HG03060 (cell line): ENCODE measurements around the gene ARHGDIG.

ENCODE experiments used
- ATAC-seq: cut with Tn5 transposase; IDR thresholded peaks from one replicate; pipeline ENCODE4 v1.9.1; 2021; ENCODE audit warnings: low read depth, moderate number of reproducible peaks; ENCODE audit not compliant: unreplicated experiment

The ARHGDIG gene

DNA sequence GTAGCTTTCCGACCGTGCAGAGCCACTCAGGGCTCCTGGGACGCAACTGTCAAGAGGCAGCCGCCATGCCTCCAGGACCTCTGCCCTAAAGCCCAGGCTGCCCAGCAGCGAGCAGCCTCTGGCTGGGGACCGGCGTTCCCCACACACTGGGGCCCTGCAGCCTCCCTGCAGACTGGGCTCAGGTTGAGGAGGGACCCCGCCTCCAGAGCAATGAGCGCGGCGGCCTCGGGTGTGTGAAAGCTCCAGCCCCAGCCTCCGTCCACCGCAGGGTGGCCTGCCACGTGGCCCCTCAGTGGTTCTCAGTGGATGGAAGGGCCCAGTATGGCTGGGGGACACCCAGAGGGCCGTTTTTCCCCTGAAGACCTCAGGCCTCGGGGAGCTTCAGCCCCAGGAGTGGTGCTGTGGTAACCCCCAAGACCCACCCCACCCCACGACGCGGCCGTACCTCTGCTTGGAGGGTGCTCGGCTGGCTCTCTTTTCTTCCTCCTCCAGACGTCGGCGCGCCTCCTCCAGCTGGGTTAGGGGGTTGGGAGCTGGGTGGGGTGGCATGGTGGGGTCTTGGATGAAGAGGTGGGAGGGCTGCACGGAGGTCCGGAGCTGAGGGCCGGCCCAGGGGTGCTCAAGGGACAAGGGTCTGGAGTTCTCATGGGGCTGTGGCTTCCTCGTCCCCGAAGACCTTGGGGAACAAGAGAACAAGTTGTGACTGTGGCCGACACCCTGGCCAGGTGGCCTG is 12.8 kb downstream of the ARHGDIG start:
- ATAC-seq, result no peak

DNA sequence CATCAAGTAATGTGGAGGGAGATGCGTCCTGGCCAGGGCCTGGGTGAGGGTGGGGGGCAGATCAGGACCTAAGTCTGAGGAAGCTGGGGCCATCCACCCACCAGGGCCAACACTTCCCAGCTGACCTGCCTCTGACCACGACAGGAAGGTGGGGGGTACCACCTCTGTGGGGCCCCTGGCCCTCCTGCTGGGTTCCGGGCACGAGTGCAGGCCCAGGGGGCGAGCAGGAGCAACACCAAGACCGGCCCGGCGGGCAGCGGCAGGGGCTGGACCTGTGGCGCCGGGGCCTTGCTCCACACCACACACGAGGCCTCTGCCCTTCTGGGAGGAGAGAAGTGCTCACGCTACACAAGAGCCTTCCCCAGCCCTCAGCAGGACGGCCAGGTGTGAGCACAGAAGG is 15.9 kb downstream of the ARHGDIG start:
- ATAC-seq, result no peak

DNA sequence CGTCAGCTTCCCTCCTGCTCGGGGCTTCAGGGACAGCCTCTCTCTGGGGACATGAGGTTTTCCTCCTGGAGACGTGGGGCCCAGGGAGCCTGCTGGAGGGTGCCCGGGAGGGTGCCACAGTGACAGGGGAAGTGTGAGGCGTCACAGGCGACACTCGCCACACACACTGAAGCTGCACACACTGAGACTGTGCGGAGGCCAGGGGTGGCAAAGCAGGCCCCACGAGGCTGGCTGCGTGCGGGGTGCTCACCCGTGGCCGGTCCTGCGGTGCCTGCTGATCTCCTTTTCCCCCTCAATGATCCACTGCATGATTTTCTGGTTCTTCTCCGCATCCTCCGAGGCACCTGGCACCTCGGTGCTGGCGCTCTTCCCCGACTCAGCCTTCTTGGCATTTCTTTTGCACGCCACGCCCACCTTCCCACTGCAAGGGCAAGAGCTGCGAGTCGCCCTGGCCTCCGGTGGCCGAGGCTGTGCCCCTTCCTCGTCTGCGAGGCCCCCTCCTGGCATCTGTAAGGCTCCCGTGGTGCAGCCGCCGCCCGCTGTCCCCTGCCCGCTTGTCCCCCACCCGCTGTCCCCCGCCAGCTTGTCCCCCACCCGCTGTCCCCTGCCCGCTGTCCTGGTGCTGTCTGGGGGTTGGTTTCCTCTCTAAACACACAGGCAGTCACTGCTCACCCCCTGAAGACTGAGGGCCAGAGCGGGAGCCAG is 16.6 kb downstream of the ARHGDIG start:
- ATAC-seq, result no peak

DNA sequence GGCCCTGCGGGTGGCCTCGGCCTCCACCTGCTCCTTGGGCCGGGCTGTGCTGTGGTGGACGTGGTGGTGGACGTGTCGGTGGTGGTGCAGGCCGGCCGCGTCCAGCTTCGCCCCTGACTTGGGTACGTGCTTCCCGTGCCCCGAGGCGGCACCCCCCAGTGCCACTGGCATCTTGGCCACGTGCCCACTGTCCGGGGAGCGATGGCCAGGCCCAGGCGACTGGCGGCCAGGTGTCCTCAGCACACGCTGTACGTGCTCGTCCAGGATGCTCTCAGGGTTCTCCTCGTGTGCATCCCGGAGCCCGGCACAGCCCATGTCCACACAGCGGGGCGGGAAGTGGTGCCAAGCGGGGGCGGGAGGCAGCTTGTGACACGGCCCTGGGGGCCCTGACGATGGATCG is 17.4 kb downstream of the ARHGDIG start:
- ATAC-seq, result no peak

DNA sequence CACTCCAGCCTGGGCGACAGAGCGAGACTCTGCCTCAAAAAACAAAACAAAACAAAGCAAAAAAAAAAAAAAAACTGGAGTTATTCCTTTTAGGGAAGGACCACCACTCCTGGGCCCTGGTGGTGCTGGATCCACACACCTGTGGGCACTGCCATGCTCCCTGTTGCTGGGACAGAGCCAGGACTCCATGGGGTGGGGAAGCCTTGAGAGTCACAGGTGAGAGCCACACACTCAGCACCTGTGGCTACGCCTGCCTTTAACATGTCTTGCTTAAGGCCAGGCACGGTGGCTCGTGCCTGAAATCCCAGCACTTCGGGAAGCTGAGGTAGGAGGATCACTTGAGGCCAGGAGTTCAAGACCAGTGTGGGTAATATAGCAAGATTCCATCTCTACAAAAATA is 20.8 kb downstream of the ARHGDIG start:
- no peak for ATAC-seq

DNA sequence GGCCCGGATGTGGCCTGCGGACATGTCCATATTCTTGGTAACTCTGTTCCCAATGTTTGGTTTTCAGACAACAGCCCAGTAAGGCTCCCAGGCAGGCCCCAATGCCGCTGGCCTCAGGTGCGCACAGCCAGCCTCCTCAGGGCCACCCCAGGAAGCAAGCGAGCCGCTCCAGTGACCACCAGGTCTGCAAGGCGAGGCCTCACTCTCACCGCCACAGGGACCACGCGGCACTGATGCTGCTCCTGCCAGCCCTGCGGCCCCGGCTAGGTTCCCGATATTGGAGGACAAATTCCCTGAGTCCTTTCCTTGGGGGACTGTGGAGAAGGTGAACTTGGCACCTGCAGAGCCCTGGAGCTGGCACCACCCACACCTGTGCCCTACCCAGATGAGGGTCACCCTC is 21.6 kb downstream of the ARHGDIG start:
- ATAC-seq, result no peak

DNA sequence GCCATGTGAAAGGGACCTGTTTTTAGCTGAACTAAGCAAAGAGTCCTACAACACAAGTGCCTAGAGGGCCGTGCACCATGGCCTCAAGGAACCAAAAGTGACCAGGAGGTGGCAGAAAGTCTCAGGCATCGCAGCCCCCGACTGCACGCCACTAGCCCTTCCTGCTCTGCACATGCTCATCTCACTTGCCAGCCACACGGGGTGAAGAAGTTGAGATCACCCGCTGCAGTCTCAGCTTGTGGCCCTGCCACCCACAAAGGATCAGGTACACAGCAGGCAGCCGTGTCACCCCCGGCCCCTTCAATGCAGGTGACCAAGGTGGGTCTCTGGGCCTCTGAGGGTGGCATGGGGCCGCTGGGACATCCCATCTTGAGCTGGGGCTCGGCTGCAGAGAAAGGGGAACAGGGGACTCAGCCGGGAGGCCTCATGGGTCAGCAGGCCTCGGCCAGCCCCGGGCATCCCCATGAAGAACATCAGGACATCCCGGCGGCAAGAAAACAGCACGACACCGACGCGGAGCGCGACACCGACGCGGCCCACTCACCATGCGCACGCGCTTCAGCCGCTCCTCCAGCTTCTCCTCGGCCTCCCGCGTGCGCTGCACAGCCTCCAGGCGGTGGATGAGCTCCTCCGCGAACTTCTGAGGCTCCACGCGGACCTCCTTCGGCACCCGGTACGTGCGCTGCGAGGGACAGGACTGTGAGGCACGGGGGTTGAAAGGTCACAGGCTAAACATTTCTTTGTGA is 23.5 kb downstream of the ARHGDIG start:
- no peak for ATAC-seq

DNA sequence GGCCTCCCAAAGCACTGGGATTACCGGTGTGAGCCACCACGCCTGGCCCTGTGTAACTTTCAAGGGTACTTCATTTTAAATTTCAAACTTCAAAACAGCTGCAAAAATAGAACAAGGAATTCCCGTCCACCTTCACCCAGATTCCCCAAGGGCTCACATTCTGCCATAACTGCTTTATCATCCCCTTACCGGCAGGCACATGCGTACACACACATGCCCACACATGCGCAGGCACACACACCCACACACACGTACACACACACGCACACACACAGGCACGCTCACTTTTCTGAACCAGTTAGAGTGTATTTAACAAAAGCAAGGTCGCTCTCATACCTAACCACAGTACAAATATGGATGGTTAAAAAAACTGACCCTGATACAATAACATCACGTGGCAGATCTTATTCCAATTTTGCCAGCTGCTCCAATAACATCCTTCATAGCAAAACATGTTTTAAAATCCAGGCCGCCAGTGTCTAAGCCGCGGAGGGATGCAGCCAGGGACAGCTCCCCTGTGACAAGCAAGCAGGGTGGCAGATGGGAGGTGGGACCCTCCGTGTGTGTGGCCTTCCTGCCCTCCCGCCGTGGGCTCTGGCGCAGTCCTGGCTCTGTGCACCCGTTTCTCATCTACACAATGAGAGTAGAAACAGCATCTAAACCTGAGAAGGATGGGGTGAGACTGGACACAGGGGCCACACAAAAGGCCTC is 25.7 kb downstream of the ARHGDIG start:
- no peak for ATAC-seq

DNA sequence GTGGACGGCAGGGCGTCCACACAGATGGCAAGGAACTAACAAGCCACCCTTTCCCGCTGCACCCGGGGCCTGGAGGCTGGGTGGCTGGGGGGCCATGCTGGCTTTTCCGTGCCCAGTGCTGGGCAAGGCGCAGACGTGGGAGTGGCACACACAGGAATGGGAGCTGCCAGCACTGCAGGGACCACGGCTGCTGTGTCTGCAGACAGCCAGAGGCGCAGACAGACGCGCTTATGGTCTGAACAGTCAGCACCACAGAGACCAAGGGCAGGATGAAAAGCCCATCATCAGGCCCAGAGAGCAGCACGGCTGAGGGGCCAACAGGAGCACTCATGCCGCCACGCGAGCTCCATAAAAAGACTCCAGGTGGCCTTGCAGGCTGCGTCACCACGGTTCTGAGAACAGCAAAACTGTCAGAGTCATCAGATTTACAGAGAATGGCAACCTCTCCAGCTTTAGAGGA is 26.6 kb downstream of the ARHGDIG start:
- no peak for ATAC-seq

DNA sequence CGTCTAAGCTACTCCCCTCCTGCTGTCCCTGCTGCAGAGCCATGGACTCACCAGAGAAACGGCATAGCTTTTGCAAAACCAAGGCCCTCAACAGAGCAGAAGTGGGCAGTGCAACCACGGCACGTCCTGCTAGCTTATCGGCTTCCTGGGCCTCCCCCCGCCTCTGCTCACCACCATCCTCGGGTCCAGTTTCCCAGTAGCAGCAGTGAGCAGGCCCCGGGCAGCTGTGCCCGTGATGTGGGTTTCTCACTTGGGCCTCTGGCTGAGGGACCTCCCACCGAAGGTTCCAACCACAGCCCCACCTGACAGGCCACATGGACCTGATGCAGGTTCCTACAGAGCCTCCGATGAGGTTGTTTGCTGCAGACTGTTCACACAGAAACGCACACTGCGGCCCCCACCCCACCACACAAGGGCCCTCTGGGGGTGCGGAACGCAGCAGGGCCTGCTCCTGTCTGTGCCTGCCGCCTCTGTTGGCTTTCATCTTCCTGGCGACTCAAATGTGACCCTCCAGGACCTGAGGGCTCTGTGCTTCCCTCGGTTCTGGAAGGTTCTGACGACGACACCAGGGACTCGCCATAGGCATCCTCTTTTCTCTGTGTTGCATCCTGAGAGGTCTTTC is 27.4 kb downstream of the ARHGDIG start:
- no peak for ATAC-seq

DNA sequence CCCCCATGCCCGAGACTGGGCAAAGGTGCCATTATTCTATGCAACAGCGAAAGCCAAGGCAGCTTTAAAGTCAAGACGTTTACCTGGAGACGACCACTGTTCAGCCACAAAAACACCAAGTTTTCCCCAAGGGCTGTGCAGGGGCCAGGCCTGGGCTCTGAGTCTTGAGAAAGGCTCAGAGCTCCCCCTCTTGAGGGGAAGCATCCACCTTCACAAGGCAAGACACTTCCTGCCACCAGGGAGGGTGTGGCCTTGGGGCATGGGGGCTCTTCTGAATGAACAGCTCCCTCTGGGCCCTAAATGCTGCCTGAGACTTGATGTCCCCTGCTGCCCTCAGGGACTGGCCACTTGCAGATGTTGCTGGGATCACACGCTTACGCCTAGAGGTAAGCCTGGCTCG is 29.1 kb downstream of the ARHGDIG start:
- ATAC-seq, result no peak

DNA sequence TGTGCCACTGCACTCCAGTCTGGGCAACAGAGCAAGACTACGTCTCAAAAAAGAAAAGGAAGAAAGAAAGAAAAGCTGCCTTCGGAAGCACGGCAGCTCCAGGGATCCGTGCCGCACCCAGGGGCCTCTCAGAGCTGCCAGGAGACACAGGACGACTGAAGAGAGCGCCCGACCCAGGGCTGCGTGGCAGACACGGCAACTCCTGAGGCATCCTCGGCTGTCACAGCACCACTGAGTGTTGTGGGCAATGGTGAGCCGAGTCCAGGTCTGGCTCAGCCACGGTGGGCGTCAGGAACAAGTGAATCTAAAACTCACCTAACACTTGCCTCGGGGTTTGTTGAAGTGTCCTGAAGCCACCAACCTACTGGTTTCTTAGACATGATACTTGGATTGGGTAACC is 31.3 kb downstream of the ARHGDIG start:
- no peak for ATAC-seq

DNA sequence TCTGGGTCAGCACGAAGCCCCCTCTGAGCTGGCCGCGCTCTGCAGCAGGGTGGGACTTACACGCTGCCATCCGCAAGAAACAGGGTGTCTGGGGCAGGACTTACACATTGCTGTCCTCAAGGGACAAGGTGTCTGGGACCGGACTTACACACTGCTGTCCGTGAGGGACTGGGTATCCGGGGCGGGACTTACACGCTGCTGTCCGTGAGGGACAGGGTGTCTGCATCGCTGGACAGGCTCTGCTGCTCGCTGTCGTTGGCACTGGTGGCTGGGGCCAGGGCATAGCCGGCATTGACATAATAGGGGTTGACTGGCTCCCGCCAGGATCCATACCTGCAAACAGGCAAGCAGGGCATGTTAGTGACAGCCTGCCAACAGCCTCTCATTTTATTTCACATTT is 34.0 kb downstream of the ARHGDIG start:
- no peak for ATAC-seq

DNA sequence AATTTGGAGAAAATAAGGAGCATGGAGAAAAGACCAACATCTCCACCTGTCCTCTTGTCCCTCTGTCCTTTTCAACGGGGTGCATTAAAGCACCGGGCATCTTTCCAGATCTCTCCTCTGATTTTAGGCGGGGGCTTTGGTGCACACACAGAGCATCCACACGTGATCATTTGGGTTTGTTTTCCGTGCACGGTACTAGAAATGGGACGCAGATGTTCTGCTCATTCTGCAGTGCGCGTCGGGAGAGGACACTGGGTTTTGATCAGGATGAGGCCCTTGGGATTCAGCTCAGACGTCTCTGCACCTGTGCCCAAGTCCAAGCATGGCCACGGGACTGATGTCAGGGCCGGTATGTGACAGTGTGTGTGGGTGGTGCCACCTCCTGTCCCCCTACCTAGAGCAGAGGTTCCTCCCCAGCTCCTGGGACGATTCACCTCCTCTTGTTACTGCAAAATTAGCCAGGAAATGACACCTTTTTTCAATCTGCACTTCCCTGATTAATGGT is 34.5 kb downstream of the ARHGDIG start:
- ATAC-seq, result no peak

DNA sequence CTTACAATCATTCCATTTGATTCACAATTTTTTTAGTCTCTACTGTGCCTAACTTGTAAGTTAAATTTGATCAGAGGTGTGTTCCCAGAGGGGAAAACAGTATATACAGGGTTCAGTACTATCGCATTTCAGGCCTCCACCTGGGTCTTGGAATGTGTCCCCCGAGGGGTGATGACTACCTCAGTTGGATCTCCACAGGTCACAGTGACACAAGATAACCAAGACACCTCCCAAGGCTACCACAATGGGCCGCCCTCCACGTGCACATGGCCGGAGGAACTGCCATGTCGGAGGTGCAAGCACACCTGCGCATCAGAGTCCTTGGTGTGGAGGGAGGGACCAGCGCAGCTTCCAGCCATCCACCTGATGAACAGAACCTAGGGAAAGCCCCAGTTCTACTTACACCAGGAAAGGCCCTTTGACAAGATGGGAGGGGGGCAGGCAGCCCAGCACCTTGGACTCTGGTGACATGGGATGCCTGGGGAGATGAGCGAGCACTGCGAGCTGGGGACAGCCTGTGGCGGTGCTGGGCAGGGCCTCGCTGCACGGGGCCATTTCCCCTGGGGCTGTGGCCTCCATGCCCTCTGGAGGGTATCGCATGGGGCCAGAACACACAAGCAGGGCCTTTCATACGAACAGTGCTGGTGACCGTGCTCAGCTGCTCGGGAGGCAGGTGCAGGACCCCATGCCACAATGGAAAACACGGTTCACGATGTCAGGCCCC is 36.5 kb downstream of the ARHGDIG start:
- ATAC-seq, result no peak

DNA sequence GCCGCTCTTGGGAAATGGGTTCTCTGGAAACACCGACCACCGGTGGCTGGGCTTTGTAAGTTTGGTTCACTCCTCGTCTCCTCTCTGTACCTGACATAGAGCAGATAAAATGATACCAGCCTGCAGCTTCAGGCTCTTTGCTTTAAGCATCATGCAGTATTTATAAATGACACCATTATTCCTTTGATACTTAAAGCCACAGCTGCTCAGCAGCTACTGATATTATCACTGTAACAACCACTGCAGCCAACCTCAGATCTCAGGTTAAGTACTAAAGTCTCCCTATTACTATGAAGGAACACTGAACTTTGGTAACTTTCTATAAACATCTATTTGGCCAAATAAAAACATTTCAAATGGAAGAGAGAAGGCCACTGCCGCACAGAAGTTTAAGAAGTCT is 37.2 kb downstream of the ARHGDIG start:
- no peak for ATAC-seq

DNA sequence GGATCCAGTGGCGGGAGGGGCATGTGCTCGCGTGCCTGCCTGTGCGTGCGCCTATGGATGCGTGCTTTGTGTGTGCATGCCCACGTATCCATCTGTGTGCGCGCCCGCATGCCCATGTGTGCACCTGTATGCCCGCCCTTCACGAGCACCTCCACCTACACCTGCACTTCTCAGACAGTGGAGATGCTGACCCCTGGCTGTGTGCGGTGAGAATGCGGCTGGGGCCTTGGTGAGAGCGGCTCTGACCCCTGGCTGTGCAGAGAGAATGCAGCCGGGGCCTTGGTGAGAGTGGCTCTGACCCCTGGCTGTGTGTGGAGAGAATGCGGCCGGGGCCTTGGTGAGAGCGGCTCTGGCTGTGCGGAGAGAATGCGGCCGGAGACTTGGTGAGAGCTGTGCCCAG is 38.2 kb downstream of the ARHGDIG start:
- ATAC-seq, result no peak

DNA sequence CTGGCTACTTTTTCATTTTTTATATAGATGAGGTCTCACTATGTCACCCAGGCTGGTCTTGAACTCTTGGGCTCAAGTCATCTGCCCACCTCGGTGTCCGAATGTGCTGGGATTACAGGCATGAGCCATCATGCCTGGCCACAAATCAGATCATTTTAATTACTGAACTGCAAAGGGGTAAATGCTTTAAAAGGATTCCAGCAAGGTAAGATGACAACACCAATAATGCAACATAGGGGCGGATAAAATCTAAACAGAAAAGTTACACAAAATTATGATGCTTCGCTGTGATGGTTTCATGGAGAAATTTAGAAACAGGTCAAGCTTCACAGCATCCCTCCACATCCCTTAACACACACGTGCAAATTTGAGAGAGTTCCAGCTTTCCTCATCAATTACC is 39.8 kb downstream of the ARHGDIG start:
- ATAC-seq, result no peak

DNA sequence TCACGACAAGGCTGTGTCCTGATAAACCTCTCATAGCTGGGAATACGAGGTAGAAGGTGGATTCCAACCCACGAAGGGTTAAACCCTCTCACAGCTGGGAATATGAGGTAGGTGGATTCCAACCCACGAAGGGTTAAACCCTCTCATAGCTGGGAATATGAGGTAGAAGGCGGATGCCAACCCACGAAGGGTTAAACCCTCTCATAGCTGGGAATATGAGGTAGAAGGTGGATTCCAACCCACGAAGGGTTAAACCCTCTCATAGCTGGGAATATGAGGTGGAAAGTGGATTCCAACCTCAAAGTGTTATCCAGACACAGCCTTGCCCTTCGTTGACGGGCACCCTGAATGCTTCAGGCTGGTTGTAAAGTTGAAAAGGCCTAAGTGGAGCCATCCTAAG is 41.1 kb downstream of the ARHGDIG start:
- ATAC-seq, result no peak
